Gastrocnemius medialis (tissue), 4 donors: ENCODE results near the gene SHLD1. TPM values are rescaled to one million over a fixed set of nuclear protein-coding genes. Genes with fewer than 3 reads are reported as not detected.

Source experiments
- ATAC-seq, 2 donors: fragments of 150-250 bp; one replicate each; pipeline ENCODE4 v1.9.1; 2016
- DNase-seq, 2 donors: peaks; one replicate each; pipeline ENCODE4 v3.0.0-alpha.2; 2019
- H3K27ac ChIP-seq, 4 donors: fragments of 200-600 bp; sonication (generic); 1 replicate in 1 of 4; 2 replicates in 3 of 4; pipeline ENCODE4 v1.5.1; 2016 to 2018; ENCODE audit warnings: mild to moderate bottlenecking in 2 of 4, moderate library complexity in 1 of 4
- H3K27me3 ChIP-seq, 3 donors: fragments of 200-600 bp; sonication (generic) in 2 of 3; 1 replicate in 1 of 3; 2 replicates in 2 of 3; pipeline versions ENCODE4 v1.5.1 to v1.6.0; 2016 to 2019; ENCODE audit warnings: mild to moderate bottlenecking in 1 of 3, moderate library complexity in 1 of 3
- H3K36me3 ChIP-seq, 2 donors: fragments of 200-600 bp; sonication (generic) in 1 of 2; one replicate each; pipeline ENCODE4 v1.5.1; 2017 to 2018
- H3K4me1 ChIP-seq, 2 donors: fragments of 200-600 bp; sonication (generic) in 1 of 2; one replicate each; pipeline ENCODE4 v1.5.1; 2016 to 2017; ENCODE audit warnings: mild to moderate bottlenecking in 2 of 2
- H3K4me3 ChIP-seq, 4 donors: fragments of 200-600 bp; sonication (generic) in 3 of 4; 1 replicate in 1 of 4; 2 replicates in 3 of 4; pipeline ENCODE4 v1.5.1; 2016 to 2019; ENCODE audit warnings: mild to moderate bottlenecking in 2 of 4
- H3K9me3 ChIP-seq, 3 donors: fragments of 200-600 bp; sonication (generic) in 2 of 3; 1 replicate in 1 of 3; 2 replicates in 2 of 3; pipeline ENCODE4 v1.5.1; 2016 to 2019
- POLR2A ChIP-seq, 2 donors: fragments of 450-650 bp; IDR thresholded peaks; one replicate each; pipeline ENCODE4 v1.6.1; 2017; ENCODE audit warnings: antibody characterized with exemption in 2 of 2, mild to moderate bottlenecking in 2 of 2, moderate library complexity in 2 of 2
- in situ Hi-C, 4 donors: fragments of 200-750 bp; cut with MboI; loops; one replicate each; pipeline versions ENCODE4 v1.15.0 to v1.8.0; 2017; ENCODE audit warnings: low sequenced_read_pairs in 4 of 4
- intact Hi-C: fragments of 100-400 bp; cut with DNase I; formaldehyde crosslinking; loops from one replicate; pipeline ENCODE4 v1.15.1; 2023; ENCODE audit warnings: low total_unique reads
- total RNA-seq, 4 donors: library from RNA; depleted of rRNA; stranded (reverse); fragments of >200 nt; gene quantifications; one replicate each; pipeline versions ENCODE4 v1.1.0 to v1.2.3, GENCODE V29; 2016
- TF ChIP-seq, protein P1 (sequence below), 5 experiments: fragments of 450-650 bp in 3 of 5; fragments of 200-600 bp in 2 of 5; sonication (generic) in 2 of 5; IDR thresholded peaks in 4 of 5; conservative IDR thresholded peaks in 1 of 5; 1 replicate in 4 of 5; 2 replicates in 1 of 5; pipeline ENCODE4 v1.5.1; 2016 to 2019; ENCODE audit warnings: antibody characterized with exemption in 5 of 5, mild to moderate bottlenecking in 3 of 5, moderate library complexity in 3 of 5

The SHLD1 gene
- total RNA-seq, 4 donors from 2014 or later, result 5.4 to 7.1 (median 5.8) TPM

GRCh38 chr20:5821627-5822215 is 71.5 kb downstream of the SHLD1 start:
- in situ Hi-C loops, result no loop called here
- Histone ChIP-seq H3K27ac (peak overlapping the region in 1 of 4 donors; percentile 15), H3K4me1 (peaks cover 22 to 23% of the 10 kb centered on the region in 2 donors), H3K9me3 (no peaks in the 10 kb centered on the region), H3K27me3 (no peaks in the 10 kb centered on the region), H3K36me3 (no peaks in the 10 kb centered on the region), H3K4me3 (no peak overlapping the region)
- DNase-seq (no peak), ATAC-seq (no peak)
- TF ChIP-seq, protein P1, sequence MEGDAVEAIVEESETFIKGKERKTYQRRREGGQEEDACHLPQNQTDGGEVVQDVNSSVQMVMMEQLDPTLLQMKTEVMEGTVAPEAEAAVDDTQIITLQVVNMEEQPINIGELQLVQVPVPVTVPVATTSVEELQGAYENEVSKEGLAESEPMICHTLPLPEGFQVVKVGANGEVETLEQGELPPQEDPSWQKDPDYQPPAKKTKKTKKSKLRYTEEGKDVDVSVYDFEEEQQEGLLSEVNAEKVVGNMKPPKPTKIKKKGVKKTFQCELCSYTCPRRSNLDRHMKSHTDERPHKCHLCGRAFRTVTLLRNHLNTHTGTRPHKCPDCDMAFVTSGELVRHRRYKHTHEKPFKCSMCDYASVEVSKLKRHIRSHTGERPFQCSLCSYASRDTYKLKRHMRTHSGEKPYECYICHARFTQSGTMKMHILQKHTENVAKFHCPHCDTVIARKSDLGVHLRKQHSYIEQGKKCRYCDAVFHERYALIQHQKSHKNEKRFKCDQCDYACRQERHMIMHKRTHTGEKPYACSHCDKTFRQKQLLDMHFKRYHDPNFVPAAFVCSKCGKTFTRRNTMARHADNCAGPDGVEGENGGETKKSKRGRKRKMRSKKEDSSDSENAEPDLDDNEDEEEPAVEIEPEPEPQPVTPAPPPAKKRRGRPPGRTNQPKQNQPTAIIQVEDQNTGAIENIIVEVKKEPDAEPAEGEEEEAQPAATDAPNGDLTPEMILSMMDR (IDR thresholded peaks at IDR 0.05 in 4 of 5, conservative IDR thresholded peaks at IDR 0.05 in 1 of 5), result no peak
- TF ChIP-seq POLR2A (IDR thresholded peaks at IDR 0.05), result no peak
- intact Hi-C loops, result loop anchor here (5.0 kb wide), 1 partner anchor 111 kb away; no protein-coding TSS in a partner anchor

GRCh38 chr20:5822569-5822968 is 72.4 kb downstream of the SHLD1 start:
- in situ Hi-C loops (no loop called here), intact Hi-C loops (loop anchor here (5.0 kb wide), 1 partner anchor 110 kb away; no protein-coding TSS in a partner anchor)
- no peak for ATAC-seq
- peak overlapping the region in 1 of 4 donors; percentile 54 for H3K27ac ChIP-seq
- no peak for DNase-seq
- TF ChIP-seq, protein P1 (IDR thresholded peaks at IDR 0.05 in 4 of 5, conservative IDR thresholded peaks at IDR 0.05 in 1 of 5), result no peak
- TF ChIP-seq POLR2A (IDR thresholded peaks at IDR 0.05), result no peak
- no peak overlapping the region for H3K4me3 ChIP-seq
- no peaks in the 10 kb centered on the region for H3K36me3 ChIP-seq
- H3K4me1 ChIP-seq, result peaks cover 23 to 25% of the 10 kb centered on the region in 2 donors
- no peaks in the 10 kb centered on the region for H3K27me3 ChIP-seq
- H3K9me3 ChIP-seq, result no peaks in the 10 kb centered on the region

DNA sequence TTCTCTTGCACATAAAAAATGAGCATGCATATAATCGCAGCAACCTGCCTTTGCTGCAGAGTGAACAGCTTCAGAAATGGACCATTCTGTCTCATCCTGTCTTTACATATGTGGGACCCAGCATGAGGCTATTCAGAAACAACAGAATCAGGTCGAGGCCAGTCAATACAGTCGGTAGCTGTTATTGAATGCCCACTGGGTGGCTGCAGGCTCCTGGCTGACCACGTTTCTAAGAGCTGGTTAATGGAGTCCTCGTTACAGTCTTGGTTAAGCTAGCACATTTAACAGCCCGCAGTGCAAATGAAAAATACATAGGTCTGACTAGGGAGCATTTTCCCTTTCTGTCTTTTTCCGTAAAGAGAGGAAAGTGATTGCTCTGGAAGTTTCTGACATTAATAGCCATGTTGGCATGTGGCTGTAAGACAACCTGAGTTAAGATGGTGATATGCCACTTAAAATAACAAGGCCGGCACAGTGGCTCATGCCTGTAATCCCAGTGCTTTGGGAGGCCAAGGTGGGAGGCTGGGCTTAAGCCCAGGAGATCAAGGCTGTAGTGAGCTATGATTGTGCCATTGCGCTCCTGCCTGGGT is 75.0 kb downstream of the SHLD1 start:
- TF ChIP-seq POLR2A (IDR thresholded peaks at IDR 0.05), result no peak
- TF ChIP-seq, protein P1 (IDR thresholded peaks at IDR 0.05 in 4 of 5, conservative IDR thresholded peaks at IDR 0.05 in 1 of 5), result peak in 1 of 5 experiments; percentile 18
- Histone ChIP-seq H3K27ac (peak overlapping the region in 1 of 4 donors; percentile 26), H3K9me3 (no peaks in the 10 kb centered on the region), H3K4me3 (no peak overlapping the region), H3K27me3 (no peaks in the 10 kb centered on the region), H3K36me3 (no peaks in the 10 kb centered on the region), H3K4me1 (peaks cover 13 to 14% of the 10 kb centered on the region in 2 donors)
- ATAC-seq (peak in 1 of 2 donors; percentile 48), DNase-seq (no peak)
- in situ Hi-C loops (no loop called here), intact Hi-C loops (no loop called here)

GRCh38 chr20:5827098-5827853 is 77.1 kb downstream of the SHLD1 start:
- intact Hi-C loops, result no loop called here
- TF ChIP-seq, protein P1 (IDR thresholded peaks at IDR 0.05 in 4 of 5, conservative IDR thresholded peaks at IDR 0.05 in 1 of 5), result no peak
- no peak for TF ChIP-seq POLR2A (IDR thresholded peaks at IDR 0.05)
- Histone ChIP-seq H3K9me3 (no peaks in the 10 kb centered on the region), H3K4me3 (no peak overlapping the region), H3K4me1 (peaks cover 13 to 14% of the 10 kb centered on the region in 2 donors), H3K36me3 (no peaks in the 10 kb centered on the region), H3K27ac (no peak overlapping the region), H3K27me3 (no peaks in the 10 kb centered on the region)
- peak in 1 of 2 donors; percentile 47 for ATAC-seq
- in situ Hi-C loops, result no loop called here
- DNase-seq, result peak in 1 of 2 donors; percentile 29
